Endodermal cell (in vitro differentiated cells): ENCODE results near the gene DLG2. TPM values are rescaled to one million over a fixed set of nuclear protein-coding genes. Genes with fewer than 3 reads are reported as not detected.

Experiments
- DNase-seq: peaks from one replicate; pipeline ENCODE4 v3.0.0-alpha.2; 2017
- H3K27ac ChIP-seq: 2 replicates; pipeline ENCODE4 v1.5.1; 2013; ENCODE audit warnings: mild to moderate bottlenecking, low read depth, low read length, moderate library complexity
- H3K27me3 ChIP-seq: 2 replicates; pipeline ENCODE4 v1.6.1; 2013; ENCODE audit warnings: mild to moderate bottlenecking, low read length, moderate library complexity; ENCODE audit not compliant: insufficient read depth, control insufficient read depth, poor library complexity, severe bottlenecking
- H3K36me3 ChIP-seq: 2 replicates; pipeline ENCODE4 v1.7.0; 2013; ENCODE audit warnings: mild to moderate bottlenecking, low read length, moderate library complexity; ENCODE audit not compliant: control insufficient read depth, insufficient read depth
- H3K4me1 ChIP-seq: one replicate; pipeline ENCODE4 v1.7.0; 2013; ENCODE audit warnings: low read length; ENCODE audit not compliant: control insufficient read depth, insufficient read depth
- H3K4me3 ChIP-seq: 2 replicates; pipeline ENCODE4 v1.5.1; 2013; ENCODE audit warnings: mild to moderate bottlenecking, low read length, moderate library complexity
- H3K9ac ChIP-seq: 2 replicates; pipeline ENCODE4 v1.6.1; 2013; ENCODE audit warnings: mild to moderate bottlenecking, low read length, moderate library complexity; ENCODE audit not compliant: poor library complexity, severe bottlenecking; ENCODE audit errors: extremely low read depth
- H3K9me3 ChIP-seq: 2 replicates; pipeline ENCODE4 v1.6.1; 2013; ENCODE audit warnings: mild to moderate bottlenecking, low read length, moderate library complexity; ENCODE audit not compliant: control insufficient read depth
- H3K27ac Mint-ChIP-seq: 2 replicates; pipeline ENCODE4 v1.8.0; 2020; ENCODE audit warnings: mixed read lengths
- H3K27me3 Mint-ChIP-seq: 2 replicates; pipeline ENCODE4 v1.8.0; 2021; ENCODE audit warnings: mild to moderate bottlenecking, mixed read lengths; ENCODE audit not compliant: insufficient read depth
- H3K36me3 Mint-ChIP-seq: 2 replicates; pipeline ENCODE4 v1.8.0; 2020; ENCODE audit warnings: low read depth, mixed read lengths
- H3K4me1 Mint-ChIP-seq: 2 replicates; pipeline ENCODE4 v1.8.0; 2020; ENCODE audit warnings: mixed read lengths
- H3K4me3 Mint-ChIP-seq: 2 replicates; pipeline ENCODE4 v1.8.0; 2020; ENCODE audit warnings: mild to moderate bottlenecking, moderate library complexity, mixed read lengths
- H3K9me3 Mint-ChIP-seq: 2 replicates; pipeline ENCODE4 v1.8.0; 2020; ENCODE audit warnings: mild to moderate bottlenecking, mixed read lengths
- CTCF ChIP-seq: fragments of 200-600 bp; sonication (generic); conservative IDR thresholded peaks from 2 replicates; pipeline ENCODE4 v1.5.0; 2021; ENCODE audit warnings: antibody characterized with exemption, mild to moderate bottlenecking
- WGBS, 2 experiments: methylation state at CpG; one replicate each; pipeline versions ENCODE4 v1.1.5 to v1.1.7; 2013; ENCODE audit warnings: missing lambda C conversion rate in 2 of 2, mixed read lengths in 1 of 2; ENCODE audit not compliant: insufficient coverage in 1 of 2, insufficient read length in 1 of 2; 5-methylcytosine and 5-hydroxymethylcytosine counted together
- total RNA-seq, 2 donors: library from RNA; stranded (reverse); fragmentation: NEBNext Ultra II Directional in 1 of 2; extraction: Animal tissue kit (Norgen Biotek cat#: 25700) in 1 of 2; gene quantifications; 2 replicates in 1 of 2; 3 replicates in 1 of 2; pipeline ENCODE4 v1.2.1, GENCODE V29; 2021

DLG2 gene
- total RNA-seq, 2 donors from 2014 or later: 9.6 to 10.6 TPM

- H3K36me3 ChIP-seq: no peaks in the 10 kb centered on the region
- H3K4me1 ChIP-seq: peaks cover 6% of the 10 kb centered on the region
- H3K4me3 ChIP-seq: no peak overlapping the region
- H3K27ac Mint-ChIP-seq: no peak overlapping the region
- H3K9ac ChIP-seq: no peak overlapping the region
- H3K27ac ChIP-seq: no peak overlapping the region
- H3K4me3 Mint-ChIP-seq: no peak overlapping the region
- H3K4me1 Mint-ChIP-seq: peaks cover 26% of the 10 kb centered on the region
- WGBS, 2 experiments: 93 to 100% methylated on average over 2 of the region's 2 CpGs
- no peaks in the 10 kb centered on the region for H3K36me3 Mint-ChIP-seq
- no peaks in the 10 kb centered on the region for H3K9me3 ChIP-seq
- no peaks in the 10 kb centered on the region for H3K27me3 ChIP-seq
- no peaks in the 10 kb centered on the region for H3K27me3 Mint-ChIP-seq
- TF ChIP-seq CTCF: no peak
- H3K9me3 Mint-ChIP-seq: no peaks in the 10 kb centered on the region
- no peak for DNase-seq
These were observed 1018.3 kb downstream of the DLG2 start for GRCh38 chr11:84608837-84609196.

- 88 to 89% methylated on average over 1 to 5 of the region's 5 CpGs for WGBS, 2 experiments
- peaks cover 22% of the 10 kb centered on the region for H3K4me1 Mint-ChIP-seq
- Histone ChIP-seq H3K4me3 (no peak overlapping the region), H3K27ac (no peak overlapping the region), H3K36me3 (no peaks in the 10 kb centered on the region), H3K27me3 (no peaks in the 10 kb centered on the region), H3K9me3 (no peaks in the 10 kb centered on the region), H3K4me1 (peaks cover 6% of the 10 kb centered on the region), H3K9ac (no peak overlapping the region)
- no peaks in the 10 kb centered on the region for H3K9me3 Mint-ChIP-seq
- no peaks in the 10 kb centered on the region for H3K27me3 Mint-ChIP-seq
- peak overlapping the region; percentile 11 for H3K27ac Mint-ChIP-seq
- no peak for TF ChIP-seq CTCF
- H3K36me3 Mint-ChIP-seq: no peaks in the 10 kb centered on the region
- no peak overlapping the region for H3K4me3 Mint-ChIP-seq
- DNase-seq: no peak
These were observed 1018.9 kb downstream of the DLG2 start for GRCh38 chr11:84607975-84608836.

DNA sequence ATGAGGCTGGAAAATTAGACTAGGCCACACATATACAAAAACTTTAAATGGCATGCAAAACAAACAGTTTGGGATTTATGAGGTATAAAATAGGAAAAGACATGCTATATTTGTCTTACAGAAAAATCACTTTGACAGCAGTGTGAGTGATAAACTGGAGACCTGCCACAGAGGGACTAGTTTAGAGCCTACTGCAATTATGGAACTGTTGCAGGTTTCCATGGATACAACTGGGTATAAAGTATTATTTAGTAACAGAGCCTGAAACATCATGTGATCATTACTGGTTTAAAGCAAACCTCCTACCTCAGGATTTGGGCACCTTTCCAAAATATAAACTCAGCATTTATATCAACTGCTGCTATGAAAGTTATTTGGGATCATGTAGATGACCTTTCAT is 1032.5 kb downstream of the DLG2 start:
- H3K36me3 Mint-ChIP-seq: no peaks in the 10 kb centered on the region
- peaks cover 7% of the 10 kb centered on the region for H3K4me1 ChIP-seq
- H3K9ac ChIP-seq: no peak overlapping the region
- no peaks in the 10 kb centered on the region for H3K9me3 ChIP-seq
- H3K27me3 Mint-ChIP-seq: no peaks in the 10 kb centered on the region
- no peak for DNase-seq
- no peak for TF ChIP-seq CTCF
- H3K36me3 ChIP-seq: no peaks in the 10 kb centered on the region
- no peak overlapping the region for H3K27ac Mint-ChIP-seq
- no peaks in the 10 kb centered on the region for H3K27me3 ChIP-seq
- no peak overlapping the region for H3K4me3 Mint-ChIP-seq
- no peak overlapping the region for H3K27ac ChIP-seq
- H3K4me1 Mint-ChIP-seq: peaks cover 14% of the 10 kb centered on the region
- H3K4me3 ChIP-seq: no peak overlapping the region
- peaks cover 5% of the 10 kb centered on the region for H3K9me3 Mint-ChIP-seq
